GM23338 (cell line): ENCODE results near the gene ZNF474. TPM values are rescaled to one million over a fixed set of nuclear protein-coding genes. Genes with fewer than 3 reads are reported as not detected.

Experiments used
- ATAC-seq: fragments of 200-7000 bp; cut with Tn5 transposase; 3 replicates; pipeline ENCODE4 v1.9.1; 2020
- DNase-seq: peaks from one replicate; pipeline ENCODE4 v3.0.0-alpha.2; 2015; ENCODE audit warnings: low spot score
- H2AFZ ChIP-seq: fragments of 200-600 bp; sonication (generic); 2 replicates; pipeline ENCODE4 v1.8.0; 2016; ENCODE audit warnings: antibody characterized with exemption, mild to moderate bottlenecking, moderate library complexity
- H3F3A ChIP-seq: fragments of 200-600 bp; sonication (generic); replicated peaks from 2 replicates; pipeline ENCODE4 v1.8.0; 2017; ENCODE audit warnings: antibody characterized with exemption, mixed run types, low read depth
- H3K27ac ChIP-seq: fragments of 200-600 bp; sonication (generic); 2 replicates; pipeline ENCODE4 v1.6.1; 2016; ENCODE audit warnings: low read depth
- H3K27me3 ChIP-seq: fragments of 200-600 bp; sonication (generic); 2 replicates; pipeline ENCODE4 v1.8.0; 2016; ENCODE audit warnings: mild to moderate bottlenecking, mixed run types, moderate library complexity; ENCODE audit not compliant: insufficient read depth
- H3K36me3 ChIP-seq: fragments of 200-600 bp; sonication (generic); 2 replicates; pipeline ENCODE4 v1.8.0; 2016; ENCODE audit warnings: mild to moderate bottlenecking; ENCODE audit not compliant: insufficient read depth
- H3K4me1 ChIP-seq: fragments of 200-600 bp; sonication (generic); 2 replicates; pipeline ENCODE4 v1.8.0; 2016; ENCODE audit warnings: mild to moderate bottlenecking, moderate library complexity; ENCODE audit not compliant: insufficient read depth
- H3K4me2 ChIP-seq: fragments of 200-600 bp; sonication (generic); 2 replicates; pipeline ENCODE4 v1.7.1; 2017; ENCODE audit warnings: mixed run types
- H3K4me3 ChIP-seq: fragments of 200-600 bp; sonication (generic); 2 replicates; pipeline ENCODE4 v1.6.1; 2016; ENCODE audit warnings: mixed run types
- H3K79me2 ChIP-seq: fragments of 200-600 bp; sonication (generic); replicated peaks from 2 replicates; pipeline ENCODE4 v1.8.0; 2017; ENCODE audit warnings: mild to moderate bottlenecking; ENCODE audit not compliant: insufficient read depth
- H3K9me2 ChIP-seq: fragments of 200-600 bp; sonication (generic); 2 replicates; pipeline ENCODE4 v1.8.0; 2017; ENCODE audit not compliant: insufficient read depth
- H4K20me1 ChIP-seq: fragments of 200-600 bp; sonication (generic); replicated peaks from 2 replicates; pipeline ENCODE4 v1.8.0; 2017; ENCODE audit warnings: mild to moderate bottlenecking; ENCODE audit not compliant: insufficient read depth
- H3K27ac Mint-ChIP-seq: 2 replicates; pipeline ENCODE4 v1.8.0; 2020; ENCODE audit warnings: inconsistent platforms, mild to moderate bottlenecking, moderate library complexity, mixed read lengths
- H3K27me3 Mint-ChIP-seq: 3 replicates; pipeline ENCODE4 v1.8.0; 2022; ENCODE audit warnings: low read depth, mild to moderate bottlenecking, moderate library complexity, mixed read lengths, inconsistent platforms; ENCODE audit not compliant: insufficient read depth, poor library complexity
- H3K36me3 Mint-ChIP-seq: 3 replicates; pipeline ENCODE4 v1.8.0; 2021; ENCODE audit warnings: low read depth, mild to moderate bottlenecking, inconsistent platforms, moderate library complexity, mixed read lengths
- H3K4me1 Mint-ChIP-seq: 3 replicates; pipeline ENCODE4 v1.8.0; 2020; ENCODE audit warnings: mild to moderate bottlenecking, inconsistent platforms, mixed read lengths
- H3K4me3 Mint-ChIP-seq: 3 replicates; pipeline ENCODE4 v1.8.0; 2021; ENCODE audit warnings: moderate library complexity, mild to moderate bottlenecking, inconsistent platforms, mixed read lengths
- H3K9me3 Mint-ChIP-seq: 3 replicates; pipeline ENCODE4 v1.8.0; 2020; ENCODE audit warnings: moderate library complexity, mild to moderate bottlenecking, inconsistent platforms, mixed read lengths
- CREB1 ChIP-seq: fragments of 250-450 bp; sonication (Bioruptor Pico); IDR thresholded peaks from 2 replicates; pipeline ENCODE4 v1.5.0; 2020; ENCODE audit warnings: low read depth, mild to moderate bottlenecking, moderate library complexity
- EZH2 ChIP-seq: fragments of 200-600 bp; sonication (generic); IDR thresholded peaks from one replicate; pipeline ENCODE4 v1.8.0; 2017; ENCODE audit warnings: antibody characterized with exemption, mild to moderate bottlenecking, low read depth; ENCODE audit not compliant: unreplicated experiment
- EZH2phosphoT487 ChIP-seq: fragments of 200-600 bp; sonication (generic); IDR thresholded peaks from one replicate; pipeline ENCODE4 v1.8.1; 2018; ENCODE audit warnings: antibody characterized with exemption; ENCODE audit not compliant: unreplicated experiment
- JUNB ChIP-seq: IDR thresholded peaks from one replicate; pipeline ENCODE4 v1.6.1; 2016; ENCODE audit warnings: antibody characterized with exemption; ENCODE audit not compliant: unreplicated experiment
- NANOG ChIP-seq: IDR thresholded peaks from 2 replicates; pipeline ENCODE4 v1.6.1; 2016; ENCODE audit warnings: antibody characterized with exemption, borderline replicate concordance
- POLR2AphosphoS5 ChIP-seq: IDR thresholded peaks from 2 replicates; pipeline ENCODE4 v1.6.1; 2016; ENCODE audit warnings: antibody characterized with exemption, low read depth
- STAT1 ChIP-seq: IDR thresholded peaks from one replicate; pipeline ENCODE4 v1.6.1; 2016; ENCODE audit warnings: antibody characterized with exemption; ENCODE audit not compliant: unreplicated experiment
- ZNF114 ChIP-seq: fragments of 250-450 bp; sonication (Bioruptor Pico); IDR thresholded peaks from 2 replicates; pipeline ENCODE4 v1.5.0; 2020; ENCODE audit warnings: mild to moderate bottlenecking, moderate library complexity
- ZNF331 ChIP-seq: fragments of 250-450 bp; sonication (Bioruptor Pico); IDR thresholded peaks from 2 replicates; pipeline ENCODE4 v1.5.0; 2020; ENCODE audit warnings: low read depth, mild to moderate bottlenecking, moderate library complexity
- polyA plus RNA-seq: library from polyadenylated mRNA; unstranded; fragments of >200 nt; fragmentation: Nextera tagmentation; extraction: Ambion mirVana; gene quantifications from 2 replicates; pipeline ENCODE4 v1.2.1, GENCODE V29; 2016
- total RNA-seq: library from RNA; depleted of rRNA; stranded (reverse); fragments of >200 nt; shearing (Covaris generic); gene quantifications from 2 replicates; pipeline ENCODE4 v1.2.3, GENCODE V29; 2014
- TF ChIP-seq, protein P1 (sequence below): fragments of 250-450 bp; sonication (Bioruptor Pico); IDR thresholded peaks from 2 replicates; pipeline ENCODE4 v1.5.0; 2020; ENCODE audit warnings: mild to moderate bottlenecking, moderate library complexity
- TF ChIP-seq, protein P2 (sequence below): IDR thresholded peaks from 2 replicates; pipeline ENCODE4 v1.6.1; 2016; ENCODE audit warnings: antibody characterized with exemption
- TF ChIP-seq, protein P3 (sequence below), 2 experiments: fragments of 200-600 bp in 1 of 2; sonication (generic) in 1 of 2; conservative IDR thresholded peaks; 2 replicates each; pipeline versions ENCODE4 v1.5.1 to v1.6.1; 2016 to 2017; ENCODE audit warnings: antibody characterized with exemption in 2 of 2, low read depth in 2 of 2, mild to moderate bottlenecking in 2 of 2, moderate library complexity in 1 of 2
- TF ChIP-seq, protein P4 (sequence below): IDR thresholded peaks from one replicate; pipeline ENCODE4 v1.6.1; 2018; ENCODE audit warnings: antibody characterized with exemption; ENCODE audit not compliant: unreplicated experiment

The ZNF474 gene
- total and polyA plus RNA-seq, 2 experiments from 2014 or later, result 0.59 TPM; not detected in 1

DNA sequence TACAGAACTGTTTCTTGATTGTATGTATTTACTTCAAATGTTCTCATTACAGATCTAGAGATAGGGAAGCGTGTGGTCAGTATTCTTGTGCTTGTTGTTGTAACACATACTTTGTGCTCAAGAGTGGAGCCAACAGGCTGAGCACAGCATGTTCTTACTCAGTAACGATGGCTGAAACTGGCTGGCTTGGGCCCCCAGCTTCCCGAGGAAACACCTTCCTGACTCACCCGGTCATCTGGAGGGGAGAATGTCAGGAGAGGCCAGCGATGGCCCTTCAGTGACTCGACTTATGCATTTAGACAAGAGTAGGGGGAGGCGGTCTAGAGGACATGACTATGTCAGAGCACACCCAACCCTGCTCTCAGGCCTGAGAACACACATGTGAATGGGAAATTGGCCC lies 25.6 kb downstream of the ZNF474 start:
- no peaks in the 10 kb centered on the region for H3K36me3 ChIP-seq
- H3K27me3 Mint-ChIP-seq, result peaks cover 2% of the 10 kb centered on the region
- H4K20me1 ChIP-seq, result no peaks in the 10 kb centered on the region
- ATAC-seq (no peak), DNase-seq (no peak)
- H3K27ac Mint-ChIP-seq, result no peak overlapping the region
- no peaks in the 10 kb centered on the region; the same call in 2 of the 3 replicates for H3K4me1 Mint-ChIP-seq
- TF ChIP-seq NANOG (no peak), ZNF331 (CRISPR knock-in tag) (no peak), EZH2phosphoT487 (no peak), CREB1 (CRISPR knock-in tag) (no peak), ZNF114 (CRISPR knock-in tag) (no peak), POLR2AphosphoS5 (no peak), STAT1 (no peak), JUNB (no peak), EZH2 (no peak)
- TF ChIP-seq, protein P1, sequence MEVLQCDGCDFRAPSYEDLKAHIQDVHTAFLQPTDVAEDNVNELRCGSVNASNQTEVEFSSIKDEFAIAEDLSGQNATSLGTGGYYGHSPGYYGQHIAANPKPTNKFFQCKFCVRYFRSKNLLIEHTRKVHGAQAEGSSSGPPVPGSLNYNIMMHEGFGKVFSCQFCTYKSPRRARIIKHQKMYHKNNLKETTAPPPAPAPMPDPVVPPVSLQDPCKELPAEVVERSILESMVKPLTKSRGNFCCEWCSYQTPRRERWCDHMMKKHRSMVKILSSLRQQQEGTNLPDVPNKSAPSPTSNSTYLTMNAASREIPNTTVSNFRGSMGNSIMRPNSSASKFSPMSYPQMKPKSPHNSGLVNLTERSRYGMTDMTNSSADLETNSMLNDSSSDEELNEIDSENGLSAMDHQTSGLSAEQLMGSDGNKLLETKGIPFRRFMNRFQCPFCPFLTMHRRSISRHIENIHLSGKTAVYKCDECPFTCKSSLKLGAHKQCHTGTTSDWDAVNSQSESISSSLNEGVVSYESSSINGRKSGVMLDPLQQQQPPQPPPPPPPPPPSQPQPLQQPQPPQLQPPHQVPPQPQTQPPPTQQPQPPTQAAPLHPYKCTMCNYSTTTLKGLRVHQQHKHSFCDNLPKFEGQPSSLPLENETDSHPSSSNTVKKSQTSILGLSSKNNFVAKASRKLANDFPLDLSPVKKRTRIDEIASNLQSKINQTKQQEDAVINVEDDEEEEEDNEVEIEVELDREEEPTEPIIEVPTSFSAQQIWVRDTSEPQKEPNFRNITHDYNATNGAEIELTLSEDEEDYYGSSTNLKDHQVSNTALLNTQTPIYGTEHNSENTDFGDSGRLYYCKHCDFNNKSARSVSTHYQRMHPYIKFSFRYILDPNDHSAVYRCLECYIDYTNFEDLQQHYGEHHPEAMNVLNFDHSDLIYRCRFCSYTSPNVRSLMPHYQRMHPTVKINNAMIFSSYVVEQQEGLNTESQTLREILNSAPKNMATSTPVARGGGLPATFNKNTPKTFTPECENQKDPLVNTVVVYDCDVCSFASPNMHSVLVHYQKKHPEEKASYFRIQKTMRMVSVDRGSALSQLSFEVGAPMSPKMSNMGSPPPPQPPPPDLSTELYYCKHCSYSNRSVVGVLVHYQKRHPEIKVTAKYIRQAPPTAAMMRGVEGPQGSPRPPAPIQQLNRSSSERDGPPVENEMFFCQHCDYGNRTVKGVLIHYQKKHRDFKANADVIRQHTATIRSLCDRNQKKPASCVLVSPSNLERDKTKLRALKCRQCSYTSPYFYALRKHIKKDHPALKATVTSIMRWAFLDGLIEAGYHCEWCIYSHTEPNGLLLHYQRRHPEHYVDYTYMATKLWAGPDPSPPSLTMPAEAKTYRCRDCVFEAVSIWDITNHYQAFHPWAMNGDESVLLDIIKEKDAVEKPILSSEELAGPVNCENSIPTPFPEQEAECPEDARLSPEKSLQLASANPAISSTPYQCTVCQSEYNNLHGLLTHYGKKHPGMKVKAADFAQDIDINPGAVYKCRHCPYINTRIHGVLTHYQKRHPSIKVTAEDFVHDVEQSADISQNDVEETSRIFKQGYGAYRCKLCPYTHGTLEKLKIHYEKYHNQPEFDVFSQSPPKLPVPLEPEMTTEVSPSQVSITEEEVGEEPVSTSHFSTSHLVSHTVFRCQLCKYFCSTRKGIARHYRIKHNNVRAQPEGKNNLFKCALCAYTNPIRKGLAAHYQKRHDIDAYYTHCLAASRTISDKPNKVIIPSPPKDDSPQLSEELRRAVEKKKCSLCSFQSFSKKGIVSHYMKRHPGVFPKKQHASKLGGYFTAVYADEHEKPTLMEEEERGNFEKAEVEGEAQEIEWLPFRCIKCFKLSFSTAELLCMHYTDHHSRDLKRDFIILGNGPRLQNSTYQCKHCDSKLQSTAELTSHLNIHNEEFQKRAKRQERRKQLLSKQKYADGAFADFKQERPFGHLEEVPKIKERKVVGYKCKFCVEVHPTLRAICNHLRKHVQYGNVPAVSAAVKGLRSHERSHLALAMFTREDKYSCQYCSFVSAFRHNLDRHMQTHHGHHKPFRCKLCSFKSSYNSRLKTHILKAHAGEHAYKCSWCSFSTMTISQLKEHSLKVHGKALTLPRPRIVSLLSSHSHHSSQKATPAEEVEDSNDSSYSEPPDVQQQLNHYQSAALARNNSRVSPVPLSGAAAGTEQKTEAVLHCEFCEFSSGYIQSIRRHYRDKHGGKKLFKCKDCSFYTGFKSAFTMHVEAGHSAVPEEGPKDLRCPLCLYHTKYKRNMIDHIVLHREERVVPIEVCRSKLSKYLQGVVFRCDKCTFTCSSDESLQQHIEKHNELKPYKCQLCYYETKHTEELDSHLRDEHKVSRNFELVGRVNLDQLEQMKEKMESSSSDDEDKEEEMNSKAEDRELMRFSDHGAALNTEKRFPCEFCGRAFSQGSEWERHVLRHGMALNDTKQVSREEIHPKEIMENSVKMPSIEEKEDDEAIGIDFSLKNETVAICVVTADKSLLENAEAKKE (CRISPR knock-in tag), result no peak
- TF ChIP-seq, protein P2, sequence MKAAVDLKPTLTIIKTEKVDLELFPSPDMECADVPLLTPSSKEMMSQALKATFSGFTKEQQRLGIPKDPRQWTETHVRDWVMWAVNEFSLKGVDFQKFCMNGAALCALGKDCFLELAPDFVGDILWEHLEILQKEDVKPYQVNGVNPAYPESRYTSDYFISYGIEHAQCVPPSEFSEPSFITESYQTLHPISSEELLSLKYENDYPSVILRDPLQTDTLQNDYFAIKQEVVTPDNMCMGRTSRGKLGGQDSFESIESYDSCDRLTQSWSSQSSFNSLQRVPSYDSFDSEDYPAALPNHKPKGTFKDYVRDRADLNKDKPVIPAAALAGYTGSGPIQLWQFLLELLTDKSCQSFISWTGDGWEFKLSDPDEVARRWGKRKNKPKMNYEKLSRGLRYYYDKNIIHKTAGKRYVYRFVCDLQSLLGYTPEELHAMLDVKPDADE, result no peak
- TF ChIP-seq, protein P3, sequence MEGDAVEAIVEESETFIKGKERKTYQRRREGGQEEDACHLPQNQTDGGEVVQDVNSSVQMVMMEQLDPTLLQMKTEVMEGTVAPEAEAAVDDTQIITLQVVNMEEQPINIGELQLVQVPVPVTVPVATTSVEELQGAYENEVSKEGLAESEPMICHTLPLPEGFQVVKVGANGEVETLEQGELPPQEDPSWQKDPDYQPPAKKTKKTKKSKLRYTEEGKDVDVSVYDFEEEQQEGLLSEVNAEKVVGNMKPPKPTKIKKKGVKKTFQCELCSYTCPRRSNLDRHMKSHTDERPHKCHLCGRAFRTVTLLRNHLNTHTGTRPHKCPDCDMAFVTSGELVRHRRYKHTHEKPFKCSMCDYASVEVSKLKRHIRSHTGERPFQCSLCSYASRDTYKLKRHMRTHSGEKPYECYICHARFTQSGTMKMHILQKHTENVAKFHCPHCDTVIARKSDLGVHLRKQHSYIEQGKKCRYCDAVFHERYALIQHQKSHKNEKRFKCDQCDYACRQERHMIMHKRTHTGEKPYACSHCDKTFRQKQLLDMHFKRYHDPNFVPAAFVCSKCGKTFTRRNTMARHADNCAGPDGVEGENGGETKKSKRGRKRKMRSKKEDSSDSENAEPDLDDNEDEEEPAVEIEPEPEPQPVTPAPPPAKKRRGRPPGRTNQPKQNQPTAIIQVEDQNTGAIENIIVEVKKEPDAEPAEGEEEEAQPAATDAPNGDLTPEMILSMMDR (conservative IDR thresholded peaks at IDR 0.05; ENCODE audit: low read depth in 2 of 2), result no peak
- TF ChIP-seq, protein P4, sequence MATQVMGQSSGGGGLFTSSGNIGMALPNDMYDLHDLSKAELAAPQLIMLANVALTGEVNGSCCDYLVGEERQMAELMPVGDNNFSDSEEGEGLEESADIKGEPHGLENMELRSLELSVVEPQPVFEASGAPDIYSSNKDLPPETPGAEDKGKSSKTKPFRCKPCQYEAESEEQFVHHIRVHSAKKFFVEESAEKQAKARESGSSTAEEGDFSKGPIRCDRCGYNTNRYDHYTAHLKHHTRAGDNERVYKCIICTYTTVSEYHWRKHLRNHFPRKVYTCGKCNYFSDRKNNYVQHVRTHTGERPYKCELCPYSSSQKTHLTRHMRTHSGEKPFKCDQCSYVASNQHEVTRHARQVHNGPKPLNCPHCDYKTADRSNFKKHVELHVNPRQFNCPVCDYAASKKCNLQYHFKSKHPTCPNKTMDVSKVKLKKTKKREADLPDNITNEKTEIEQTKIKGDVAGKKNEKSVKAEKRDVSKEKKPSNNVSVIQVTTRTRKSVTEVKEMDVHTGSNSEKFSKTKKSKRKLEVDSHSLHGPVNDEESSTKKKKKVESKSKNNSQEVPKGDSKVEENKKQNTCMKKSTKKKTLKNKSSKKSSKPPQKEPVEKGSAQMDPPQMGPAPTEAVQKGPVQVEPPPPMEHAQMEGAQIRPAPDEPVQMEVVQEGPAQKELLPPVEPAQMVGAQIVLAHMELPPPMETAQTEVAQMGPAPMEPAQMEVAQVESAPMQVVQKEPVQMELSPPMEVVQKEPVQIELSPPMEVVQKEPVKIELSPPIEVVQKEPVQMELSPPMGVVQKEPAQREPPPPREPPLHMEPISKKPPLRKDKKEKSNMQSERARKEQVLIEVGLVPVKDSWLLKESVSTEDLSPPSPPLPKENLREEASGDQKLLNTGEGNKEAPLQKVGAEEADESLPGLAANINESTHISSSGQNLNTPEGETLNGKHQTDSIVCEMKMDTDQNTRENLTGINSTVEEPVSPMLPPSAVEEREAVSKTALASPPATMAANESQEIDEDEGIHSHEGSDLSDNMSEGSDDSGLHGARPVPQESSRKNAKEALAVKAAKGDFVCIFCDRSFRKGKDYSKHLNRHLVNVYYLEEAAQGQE, result no peak
- H3K79me2 ChIP-seq, result no peaks in the 10 kb centered on the region
- no peak overlapping the region for H3K4me3 ChIP-seq
- no peaks in the 10 kb centered on the region for H3K36me3 Mint-ChIP-seq
- H3K4me2 ChIP-seq, result no peak overlapping the region
- H3K9me2 ChIP-seq, result no peaks in the 10 kb centered on the region
- no peaks in the 10 kb centered on the region for H3K4me1 ChIP-seq
- no peaks in the 10 kb centered on the region for H3K27me3 ChIP-seq
- no peak overlapping the region for H3K4me3 Mint-ChIP-seq
- H3K27ac ChIP-seq, result no peak overlapping the region
- H3K9me3 Mint-ChIP-seq, result no peaks in the 10 kb centered on the region
- H2AFZ ChIP-seq, result peak overlapping the region; percentile 26; the same call in 1 of the 2 replicates
- no peaks in the 10 kb centered on the region for H3F3A ChIP-seq
